Thyroid gland (tissue), 4 donors: ENCODE data around the gene PLCG1. TPM values are rescaled to one million over a fixed set of nuclear protein-coding genes. Genes with fewer than 3 reads are reported as not detected.

Source experiments
- DNase-seq, 2 donors: peaks; one replicate each; pipeline ENCODE4 v3.0.0-alpha.2; 2019
- H3K27ac ChIP-seq, 3 donors: fragments of 200-600 bp; sonication (generic); 1 replicate in 2 of 3; 2 replicates in 1 of 3; pipeline ENCODE4 v1.5.1; 2016 to 2019; ENCODE audit warnings: mild to moderate bottlenecking in 1 of 3, moderate library complexity in 1 of 3
- H3K27me3 ChIP-seq: fragments of 200-600 bp; sonication (generic); one replicate; pipeline ENCODE4 v1.5.1; 2019
- H3K36me3 ChIP-seq, 2 donors: fragments of 200-600 bp; sonication (generic); one replicate each; pipeline ENCODE4 v1.5.1; 2016 to 2019
- H3K4me1 ChIP-seq, 2 donors: fragments of 200-600 bp; sonication (generic); one replicate each; pipeline ENCODE4 v1.5.1; 2017 to 2019
- H3K4me3 ChIP-seq, 3 donors: fragments of 200-600 bp; sonication (generic); replicated peaks in 1 of 3; 1 replicate in 2 of 3; 2 replicates in 1 of 3; pipeline ENCODE4 v1.5.1; 2016; ENCODE audit warnings: mild to moderate bottlenecking in 1 of 3
- H3K9me3 ChIP-seq: fragments of 200-600 bp; sonication (generic); one replicate; pipeline ENCODE4 v1.5.1; 2017
- POLR2A ChIP-seq, 2 donors: fragments of 450-650 bp; IDR thresholded peaks; one replicate each; pipeline ENCODE4 v1.6.1; 2017; ENCODE audit warnings: antibody characterized with exemption in 2 of 2, mild to moderate bottlenecking in 2 of 2, moderate library complexity in 1 of 2
- WGBS, 2 donors: methylation state at CpG; one replicate each; pipeline ENCODE4 v1.1.5; 2017; 5-methylcytosine and 5-hydroxymethylcytosine counted together
- intact Hi-C: fragments of 100-400 bp; cut with DNase I; formaldehyde crosslinking; loops from one replicate; pipeline ENCODE4 v1.15.1; 2023
- total RNA-seq, 4 donors: library from RNA; depleted of rRNA; stranded (reverse); fragments of >200 nt; gene quantifications; one replicate each; pipeline ENCODE4 v1.2.3, GENCODE V29; 2016
- TF ChIP-seq, protein P1 (sequence below), 6 experiments: fragments of 200-600 bp in 3 of 6; fragments of 450-650 bp in 3 of 6; sonication (generic) in 3 of 6; IDR thresholded peaks; one replicate each; pipeline ENCODE4 v1.5.1; 2016 to 2019; ENCODE audit warnings: antibody characterized with exemption in 6 of 6, mild to moderate bottlenecking in 2 of 6, inconsistent platforms in 1 of 6, moderate library complexity in 1 of 6

The PLCG1 gene
- total RNA-seq, 4 donors from 2014 or later, result 146 to 252 (median 164) TPM

- Histone ChIP-seq H3K27me3 (no peaks in the 10 kb centered on the region), H3K27ac (no peak overlapping the region), H3K36me3 (no peaks in the 10 kb centered on the region), H3K4me3 (no peak overlapping the region), H3K9me3 (no peaks in the 10 kb centered on the region), H3K4me1 (no peaks in the 10 kb centered on the region)
- TF ChIP-seq, protein P1, sequence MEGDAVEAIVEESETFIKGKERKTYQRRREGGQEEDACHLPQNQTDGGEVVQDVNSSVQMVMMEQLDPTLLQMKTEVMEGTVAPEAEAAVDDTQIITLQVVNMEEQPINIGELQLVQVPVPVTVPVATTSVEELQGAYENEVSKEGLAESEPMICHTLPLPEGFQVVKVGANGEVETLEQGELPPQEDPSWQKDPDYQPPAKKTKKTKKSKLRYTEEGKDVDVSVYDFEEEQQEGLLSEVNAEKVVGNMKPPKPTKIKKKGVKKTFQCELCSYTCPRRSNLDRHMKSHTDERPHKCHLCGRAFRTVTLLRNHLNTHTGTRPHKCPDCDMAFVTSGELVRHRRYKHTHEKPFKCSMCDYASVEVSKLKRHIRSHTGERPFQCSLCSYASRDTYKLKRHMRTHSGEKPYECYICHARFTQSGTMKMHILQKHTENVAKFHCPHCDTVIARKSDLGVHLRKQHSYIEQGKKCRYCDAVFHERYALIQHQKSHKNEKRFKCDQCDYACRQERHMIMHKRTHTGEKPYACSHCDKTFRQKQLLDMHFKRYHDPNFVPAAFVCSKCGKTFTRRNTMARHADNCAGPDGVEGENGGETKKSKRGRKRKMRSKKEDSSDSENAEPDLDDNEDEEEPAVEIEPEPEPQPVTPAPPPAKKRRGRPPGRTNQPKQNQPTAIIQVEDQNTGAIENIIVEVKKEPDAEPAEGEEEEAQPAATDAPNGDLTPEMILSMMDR (IDR thresholded peaks at IDR 0.05), result no peak
- no peak for TF ChIP-seq POLR2A (IDR thresholded peaks at IDR 0.05)
- no peak for DNase-seq
- intact Hi-C loops, result no loop called here
Measured at GRCh38 chr20:41187668-41188067, 50.3 kb downstream of the PLCG1 start.

DNA sequence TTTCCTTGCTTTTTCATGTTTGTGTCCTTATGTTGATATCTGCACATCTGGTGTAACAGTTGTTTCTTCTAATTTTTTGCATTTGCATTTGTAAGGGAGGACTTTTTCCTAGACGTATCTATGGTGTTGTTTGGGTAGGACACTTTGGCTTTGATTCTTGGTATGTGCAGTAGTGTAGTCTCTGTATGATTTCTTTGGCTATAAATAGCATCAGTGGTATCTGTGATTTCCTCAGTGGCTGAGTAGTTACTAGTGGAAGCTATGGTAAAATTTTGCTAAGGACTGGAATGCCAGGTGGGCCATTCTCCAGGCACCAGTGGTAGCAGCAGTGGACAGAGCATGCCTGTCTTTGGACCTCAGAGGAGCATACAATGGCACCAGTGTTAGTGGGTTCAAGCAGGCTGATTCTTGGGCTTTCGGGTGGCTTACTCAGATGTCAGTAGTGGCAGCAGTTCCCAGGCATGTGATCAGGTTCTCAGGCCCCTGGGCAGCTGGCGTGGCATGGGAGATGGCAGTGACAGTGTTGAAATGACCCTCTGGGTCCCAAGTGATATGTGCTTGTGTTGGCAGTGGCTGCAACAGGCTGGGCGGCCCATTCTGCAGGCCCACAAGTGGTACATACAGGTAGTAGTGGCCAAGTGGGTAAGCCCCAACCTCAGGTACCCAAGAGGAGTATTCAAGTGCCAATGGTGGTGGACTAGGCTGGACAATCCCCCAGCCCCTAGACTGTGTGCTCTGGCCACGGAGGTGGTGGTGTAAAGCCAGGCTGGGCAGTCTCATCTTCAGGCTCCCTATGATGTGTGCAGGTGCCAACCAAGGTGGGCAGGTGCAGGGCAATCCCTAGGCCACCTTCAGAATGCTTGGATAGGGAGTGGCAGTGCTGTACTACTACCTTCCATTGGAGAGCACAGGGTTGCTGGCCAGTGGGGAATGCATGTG, 54.5 kb downstream of the PLCG1 start:
- Histone ChIP-seq H3K9me3 (no peaks in the 10 kb centered on the region), H3K27ac (no peak overlapping the region), H3K4me1 (no peaks in the 10 kb centered on the region), H3K27me3 (no peaks in the 10 kb centered on the region), H3K36me3 (no peaks in the 10 kb centered on the region), H3K4me3 (no peak overlapping the region)
- DNase-seq, result no peak
- intact Hi-C loops, result no loop called here
- no peak for TF ChIP-seq POLR2A (IDR thresholded peaks at IDR 0.05)
- TF ChIP-seq, protein P1 (IDR thresholded peaks at IDR 0.05), result no peak
- WGBS, 2 donors, result 96 to 99% methylated on average over 2 to 5 of the region's 5 CpGs

GRCh38 chr20:41192575-41192974, 55.2 kb downstream of the PLCG1 start:
- 90 to 97% methylated on average over 3 of the region's 3 CpGs for WGBS, 2 donors
- no peaks in the 10 kb centered on the region for H3K4me1 ChIP-seq
- TF ChIP-seq, protein P1 (IDR thresholded peaks at IDR 0.05), result no peak
- TF ChIP-seq POLR2A (IDR thresholded peaks at IDR 0.05), result no peak
- no peak overlapping the region for H3K4me3 ChIP-seq
- intact Hi-C loops, result no loop called here
- no peak overlapping the region for H3K27ac ChIP-seq
- no peaks in the 10 kb centered on the region for H3K27me3 ChIP-seq
- H3K36me3 ChIP-seq, result no peaks in the 10 kb centered on the region
- H3K9me3 ChIP-seq, result no peaks in the 10 kb centered on the region
- no peak for DNase-seq

- no peak for TF ChIP-seq POLR2A (IDR thresholded peaks at IDR 0.05)
- TF ChIP-seq, protein P1 (IDR thresholded peaks at IDR 0.05), result no peak
- 98% methylated on average over 1 of the region's 1 CpG for WGBS, 2 donors
- intact Hi-C loops, result no loop called here
- no peaks in the 10 kb centered on the region for H3K9me3 ChIP-seq
- no peak overlapping the region for H3K27ac ChIP-seq
- H3K4me3 ChIP-seq, result no peak overlapping the region
- DNase-seq, result no peak
- no peaks in the 10 kb centered on the region for H3K4me1 ChIP-seq
- H3K27me3 ChIP-seq, result no peaks in the 10 kb centered on the region
- H3K36me3 ChIP-seq, result no peaks in the 10 kb centered on the region
Measured at GRCh38 chr20:41196653-41197225, 59.4 kb downstream of the PLCG1 start.

- H3K4me1 ChIP-seq, result no peaks in the 10 kb centered on the region
- 97% methylated on average over 4 of the region's 4 CpGs for WGBS, 2 donors
- no peaks in the 10 kb centered on the region for H3K27me3 ChIP-seq
- TF ChIP-seq POLR2A (IDR thresholded peaks at IDR 0.05), result no peak
- TF ChIP-seq, protein P1 (IDR thresholded peaks at IDR 0.05), result no peak
- H3K36me3 ChIP-seq, result peaks cover 0 to 10% of the 10 kb centered on the region in 2 donors
- no peak overlapping the region for H3K4me3 ChIP-seq
- no peaks in the 10 kb centered on the region for H3K9me3 ChIP-seq
- no peak overlapping the region for H3K27ac ChIP-seq
- DNase-seq, result no peak
- intact Hi-C loops, result no loop called here
Measured at GRCh38 chr20:41198443-41198842, 61.1 kb downstream of the PLCG1 start.
